ENCODE data around the gene ABCD1.

- TF ChIP-seq EP300 (IDR thresholded peaks at IDR 0.05) (no peak), CTCF (IDR thresholded peaks at IDR 0.05) (no peak)
Measured at GRCh38 chrX:153776120-153776599, 51.5 kb downstream of the ABCD1 start.
